ENCODE data around the gene EPAS1. TPM values are rescaled to one million over a fixed set of nuclear protein-coding genes. Genes with fewer than 3 reads are reported as not detected.

EPAS1 gene
- total and polyA plus RNA-seq, 9 of the 15 experiments (the other 6 are each of a cell fraction or from before 2014, with no cell fraction given), result 0.25 to 11.2 (median 4.1) TPM

GRCh38 chr2:46296840-46297545, at the start of gene EPAS1 (continued):
- TF ChIP-seq ESRRA (IDR thresholded peaks at IDR 0.05; ENCODE audit: borderline replicate concordance, low read depth) (peak; percentile 62), PCBP2 (IDR thresholded peaks at IDR 0.05; ENCODE audit: low read depth, low read length, poor library complexity, severe bottlenecking) (no peak), HNRNPL (IDR thresholded peaks at IDR 0.05; ENCODE audit: low read depth, low read length) (peak; percentile 36; the same call in 1 of the 2 replicates), L3MBTL2 (IDR thresholded peaks at IDR 0.05) (peak; percentile 93), TCF3 (CRISPR knock-in tag; IDR thresholded peaks at IDR 0.05) (no peak), MAZ (CRISPR knock-in tag; conservative IDR thresholded peaks at IDR 0.05 in 1 of 2, IDR thresholded peaks at IDR 0.05 in 1 of 2) (peak; percentile 57 to 85; a peak in 3 of 4 replicates), MYNN (IDR thresholded peaks at IDR 0.05) (0 out of 2 replicates have a peak, but pooled peaks have one; percentile 8), MYNN (CRISPR knock-in tag; IDR thresholded peaks at IDR 0.05) (no peak), SMAD4 (CRISPR knock-in tag; conservative IDR thresholded peaks at IDR 0.05) (peak; percentile 68), PHF8 (IDR thresholded peaks at IDR 0.05; ENCODE audit: borderline replicate concordance, low read length) (peak; percentile 57; the same call in 1 of the 2 replicates), U2AF1 (optimal IDR thresholded peaks at IDR 0.05; ENCODE audit: low read depth, low read length) (peak; percentile 64), NR2C1 (IDR thresholded peaks at IDR 0.05) (no peak), NR2C1 (tag; IDR thresholded peaks at IDR 0.05) (peak; percentile 46; the same call in 1 of the 2 replicates), C11orf30 (IDR thresholded peaks at IDR 0.05; ENCODE audit: low read depth) (no peak), ZNF551 (CRISPR knock-in tag; IDR thresholded peaks at IDR 0.05) (no peak), NR2C2 (CRISPR knock-in tag; IDR thresholded peaks at IDR 0.05) (no peak), NR2C2 (tag; IDR thresholded peaks at IDR 0.05) (peak; percentile 95), MGA (IDR thresholded peaks at IDR 0.05) (peak; percentile 82), SOX6 (IDR thresholded peaks at IDR 0.05) (0 out of 2 replicates have a peak, but pooled peaks have one; percentile 7)
